WTC11 (cell line): ENCODE data around the gene PLXNC1. TPM values are rescaled to one million over a fixed set of nuclear protein-coding genes. Genes with fewer than 3 reads are reported as not detected.

ENCODE experiments used
- ATAC-seq: fragments of 200-7000 bp; cut with Tn5 transposase; 2 replicates; pipeline ENCODE4 v1.10.0; 2021; ENCODE audit warnings: mild to moderate bottlenecking, moderate library complexity
- CTCF ChIA-PET: fragments of 300-600 bp; sonication (Branson Sonifier 250); formaldehyde crosslinking; loops from one replicate; lab custom pipeline; 2021; ENCODE audit warnings: antibody characterized with exemption; lab: Charles Lee
- POLR2A ChIA-PET: fragments of 350-600 bp; sonication (Branson Sonifier 250); formaldehyde crosslinking; loops from one replicate; lab custom pipeline; 2021; ENCODE audit warnings: antibody characterized with exemption; lab: Charles Lee
- DNase-seq: peaks from one replicate; pipeline ENCODE4 v3.0.0; 2021; ENCODE audit warnings: low spot score
- H3K27ac Mint-ChIP-seq: 2 replicates; pipeline ENCODE4 v1.8.0; 2021; ENCODE audit warnings: mixed read lengths
- H3K27me3 Mint-ChIP-seq: 2 replicates; pipeline ENCODE4 v1.8.0; 2021; ENCODE audit warnings: low read depth, mild to moderate bottlenecking, moderate library complexity, mixed read lengths
- H3K36me3 Mint-ChIP-seq: 2 replicates; pipeline ENCODE4 v1.8.0; 2021; ENCODE audit warnings: mixed read lengths
- H3K4me1 Mint-ChIP-seq: 2 replicates; pipeline ENCODE4 v1.8.0; 2022; ENCODE audit warnings: mixed read lengths
- H3K4me3 Mint-ChIP-seq: 2 replicates; pipeline ENCODE4 v1.8.0; 2021; ENCODE audit warnings: mild to moderate bottlenecking, moderate library complexity, mixed read lengths
- H3K9me3 Mint-ChIP-seq: 2 replicates; pipeline ENCODE4 v1.8.0; 2021; ENCODE audit warnings: mixed read lengths
- ELF4 ChIP-seq: sonication (generic); formaldehyde crosslinking; IDR thresholded peaks from 2 replicates; pipeline ENCODE4 v1.8.1; 2022; ENCODE audit warnings: low read depth, mild to moderate bottlenecking, moderate library complexity, missing genetic modification reagents
- EMX1 ChIP-seq: fragments of 250-450 bp; sonication (Bioruptor Pico); IDR thresholded peaks from 2 replicates; pipeline ENCODE4 v1.8.0; 2021; ENCODE audit warnings: mild to moderate bottlenecking
- ETV6 ChIP-seq: sonication (generic); formaldehyde crosslinking; IDR thresholded peaks from 2 replicates; pipeline ENCODE4 v1.8.1; 2022; ENCODE audit warnings: mild to moderate bottlenecking, missing genetic modification reagents
- FOXP1 ChIP-seq: sonication (generic); formaldehyde crosslinking; IDR thresholded peaks from 2 replicates; pipeline ENCODE4 v1.8.0; 2022; ENCODE audit warnings: missing genetic modification reagents, mild to moderate bottlenecking, moderate library complexity, borderline replicate concordance
- GABPB1 ChIP-seq: sonication (generic); formaldehyde crosslinking; IDR thresholded peaks from 2 replicates; pipeline ENCODE4 v1.8.1; 2023; ENCODE audit warnings: mild to moderate bottlenecking, missing genetic modification reagents
- HMGA2 ChIP-seq: fragments of 250-450 bp; sonication (Bioruptor Pico); IDR thresholded peaks from 2 replicates; pipeline ENCODE4 v1.4.0; 2021; ENCODE audit warnings: mild to moderate bottlenecking, moderate library complexity
- IRF2 ChIP-seq: sonication (generic); formaldehyde crosslinking; IDR thresholded peaks from 2 replicates; pipeline ENCODE4 v1.8.0; 2022; ENCODE audit warnings: low read depth, missing genetic modification reagents, borderline replicate concordance
- JAZF1 ChIP-seq: fragments of 250-450 bp; sonication (Bioruptor Pico); IDR thresholded peaks from 2 replicates; pipeline ENCODE4 v1.9.0; 2021; ENCODE audit warnings: moderate library complexity, mild to moderate bottlenecking, inconsistent platforms
- JUN ChIP-seq: sonication (generic); formaldehyde crosslinking; IDR thresholded peaks from 2 replicates; pipeline ENCODE4 v1.8.0; 2023; ENCODE audit warnings: mild to moderate bottlenecking, missing genetic modification reagents
- KAT7 ChIP-seq: sonication (generic); formaldehyde crosslinking; IDR thresholded peaks from 2 replicates; pipeline ENCODE4 v1.8.1; 2023; ENCODE audit warnings: missing genetic modification reagents, mild to moderate bottlenecking, borderline replicate concordance
- NFE2L1 ChIP-seq: sonication (generic); formaldehyde crosslinking; IDR thresholded peaks from 2 replicates; pipeline ENCODE4 v1.8.1; 2023; ENCODE audit warnings: missing genetic modification reagents
- SMAD4 ChIP-seq: sonication (generic); formaldehyde crosslinking; IDR thresholded peaks from 2 replicates; pipeline ENCODE4 v1.8.0; 2022; ENCODE audit warnings: mild to moderate bottlenecking, missing genetic modification reagents
- TCF7 ChIP-seq: sonication (generic); formaldehyde crosslinking; IDR thresholded peaks from 2 replicates; pipeline ENCODE4 v1.8.0; 2022; ENCODE audit warnings: mild to moderate bottlenecking, low read depth, missing genetic modification reagents, moderate library complexity
- TEAD1 ChIP-seq: sonication (generic); formaldehyde crosslinking; IDR thresholded peaks from 2 replicates; pipeline ENCODE4 v1.8.0; 2022; ENCODE audit warnings: mild to moderate bottlenecking, missing genetic modification reagents
- TEAD4 ChIP-seq: sonication (generic); formaldehyde crosslinking; IDR thresholded peaks from 2 replicates; pipeline ENCODE4 v1.8.0; 2022; ENCODE audit warnings: mild to moderate bottlenecking, missing genetic modification reagents
- total RNA-seq: library from RNA; stranded (reverse); gene quantifications from 3 replicates; pipeline ENCODE4 v1.2.3, GENCODE V29; 2021
- TF ChIP-seq, protein P1 (sequence below): sonication (generic); formaldehyde crosslinking; IDR thresholded peaks from 2 replicates; pipeline ENCODE4 v1.8.0; 2022; ENCODE audit warnings: mild to moderate bottlenecking, missing genetic modification reagents
- TF ChIP-seq, protein P2 (sequence below): sonication (generic); formaldehyde crosslinking; IDR thresholded peaks from 2 replicates; pipeline ENCODE4 v1.8.1; 2023; ENCODE audit warnings: mild to moderate bottlenecking, moderate library complexity, missing genetic modification reagents
- TF ChIP-seq, protein P3 (sequence below): fragments of 200-600 bp; IDR thresholded peaks from 2 replicates; pipeline ENCODE4 v1.8.0; 2022; ENCODE audit warnings: antibody characterized with exemption

Gene PLXNC1
- total RNA-seq, 1 experiment from 2014 or later, result 3.1 TPM

GRCh38 chr12:94135896-94136295, 12.5 kb upstream of the PLXNC1 start:
- no peak overlapping the region for H3K4me3 Mint-ChIP-seq
- DNase-seq, result no peak
- no peak for TF ChIP-seq TEAD1
- no peak for TF ChIP-seq FOXP1 (CRISPR knock-in tag)
- TF ChIP-seq TCF7 (CRISPR knock-in tag), result no peak
- no peak for TF ChIP-seq HMGA2
- TF ChIP-seq GABPB1 (CRISPR knock-in tag), result no peak
- TF ChIP-seq KAT7 (CRISPR knock-in tag), result no peak
- TF ChIP-seq NFE2L1, result no peak
- no peak for TF ChIP-seq IRF2 (CRISPR knock-in tag)
- TF ChIP-seq, protein P1, sequence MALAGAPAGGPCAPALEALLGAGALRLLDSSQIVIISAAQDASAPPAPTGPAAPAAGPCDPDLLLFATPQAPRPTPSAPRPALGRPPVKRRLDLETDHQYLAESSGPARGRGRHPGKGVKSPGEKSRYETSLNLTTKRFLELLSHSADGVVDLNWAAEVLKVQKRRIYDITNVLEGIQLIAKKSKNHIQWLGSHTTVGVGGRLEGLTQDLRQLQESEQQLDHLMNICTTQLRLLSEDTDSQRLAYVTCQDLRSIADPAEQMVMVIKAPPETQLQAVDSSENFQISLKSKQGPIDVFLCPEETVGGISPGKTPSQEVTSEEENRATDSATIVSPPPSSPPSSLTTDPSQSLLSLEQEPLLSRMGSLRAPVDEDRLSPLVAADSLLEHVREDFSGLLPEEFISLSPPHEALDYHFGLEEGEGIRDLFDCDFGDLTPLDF (CRISPR knock-in tag), result no peak
- no peak for TF ChIP-seq SMAD4 (CRISPR knock-in tag)
- TF ChIP-seq JAZF1 (CRISPR knock-in tag), result no peak
- no peak for TF ChIP-seq EMX1 (CRISPR knock-in tag)
- no peak for TF ChIP-seq ELF4 (CRISPR knock-in tag)
- TF ChIP-seq, protein P2, sequence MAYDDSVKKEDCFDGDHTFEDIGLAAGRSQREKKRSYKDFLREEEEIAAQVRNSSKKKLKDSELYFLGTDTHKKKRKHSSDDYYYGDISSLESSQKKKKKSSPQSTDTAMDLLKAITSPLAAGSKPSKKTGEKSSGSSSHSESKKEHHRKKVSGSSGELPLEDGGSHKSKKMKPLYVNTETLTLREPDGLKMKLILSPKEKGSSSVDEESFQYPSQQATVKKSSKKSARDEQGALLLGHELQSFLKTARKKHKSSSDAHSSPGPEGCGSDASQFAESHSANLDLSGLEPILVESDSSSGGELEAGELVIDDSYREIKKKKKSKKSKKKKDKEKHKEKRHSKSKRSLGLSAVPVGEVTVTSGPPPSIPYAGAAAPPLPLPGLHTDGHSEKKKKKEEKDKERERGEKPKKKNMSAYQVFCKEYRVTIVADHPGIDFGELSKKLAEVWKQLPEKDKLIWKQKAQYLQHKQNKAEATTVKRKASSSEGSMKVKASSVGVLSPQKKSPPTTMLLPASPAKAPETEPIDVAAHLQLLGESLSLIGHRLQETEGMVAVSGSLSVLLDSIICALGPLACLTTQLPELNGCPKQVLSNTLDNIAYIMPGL (CRISPR knock-in tag), result no peak
- TF ChIP-seq, all 79 proteins: peak for 0
- POLR2A ChIA-PET, result interaction anchor here (0.7 kb wide), 1 partner anchor 242 kb away, joined by 3 read pairs; no protein-coding TSS in a partner anchor
- H3K27ac Mint-ChIP-seq, result no peak overlapping the region
- no peaks in the 10 kb centered on the region for H3K36me3 Mint-ChIP-seq
- ATAC-seq, result no peak
- no peaks in the 10 kb centered on the region for H3K4me1 Mint-ChIP-seq
- CTCF ChIA-PET, result interaction anchor here (0.6 kb wide), 1 partner anchor 12 kb away, joined by 3 read pairs; no protein-coding TSS in a partner anchor
- no peaks in the 10 kb centered on the region for H3K9me3 Mint-ChIP-seq
- H3K27me3 Mint-ChIP-seq, result no peaks in the 10 kb centered on the region; the same call in none of the 2 replicates

- no peaks in the 10 kb centered on the region for H3K9me3 Mint-ChIP-seq
- no peak for TF ChIP-seq FOXP1 (CRISPR knock-in tag)
- TF ChIP-seq, protein P3, sequence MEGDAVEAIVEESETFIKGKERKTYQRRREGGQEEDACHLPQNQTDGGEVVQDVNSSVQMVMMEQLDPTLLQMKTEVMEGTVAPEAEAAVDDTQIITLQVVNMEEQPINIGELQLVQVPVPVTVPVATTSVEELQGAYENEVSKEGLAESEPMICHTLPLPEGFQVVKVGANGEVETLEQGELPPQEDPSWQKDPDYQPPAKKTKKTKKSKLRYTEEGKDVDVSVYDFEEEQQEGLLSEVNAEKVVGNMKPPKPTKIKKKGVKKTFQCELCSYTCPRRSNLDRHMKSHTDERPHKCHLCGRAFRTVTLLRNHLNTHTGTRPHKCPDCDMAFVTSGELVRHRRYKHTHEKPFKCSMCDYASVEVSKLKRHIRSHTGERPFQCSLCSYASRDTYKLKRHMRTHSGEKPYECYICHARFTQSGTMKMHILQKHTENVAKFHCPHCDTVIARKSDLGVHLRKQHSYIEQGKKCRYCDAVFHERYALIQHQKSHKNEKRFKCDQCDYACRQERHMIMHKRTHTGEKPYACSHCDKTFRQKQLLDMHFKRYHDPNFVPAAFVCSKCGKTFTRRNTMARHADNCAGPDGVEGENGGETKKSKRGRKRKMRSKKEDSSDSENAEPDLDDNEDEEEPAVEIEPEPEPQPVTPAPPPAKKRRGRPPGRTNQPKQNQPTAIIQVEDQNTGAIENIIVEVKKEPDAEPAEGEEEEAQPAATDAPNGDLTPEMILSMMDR, result no peak
- no peak for TF ChIP-seq ETV6 (CRISPR knock-in tag)
- TF ChIP-seq TEAD4 (CRISPR knock-in tag), result no peak
- TF ChIP-seq, all 79 proteins: peak for 0
- 0 out of 2 replicates have a peak, but pooled peaks cover 1% of the 10 kb centered on the region for H3K4me1 Mint-ChIP-seq
- ATAC-seq, result peak; percentile 64
- H3K4me3 Mint-ChIP-seq, result no peak overlapping the region
- H3K27me3 Mint-ChIP-seq, result peaks cover 15% of the 10 kb centered on the region
- peak; percentile 20 for DNase-seq
- H3K27ac Mint-ChIP-seq, result no peak overlapping the region
- POLR2A ChIA-PET, result no interaction called here
- no peaks in the 10 kb centered on the region for H3K36me3 Mint-ChIP-seq
- CTCF ChIA-PET, result interaction anchor here (1.1 to 1.3 kb wide), 2 partner anchors 290 to 393 kb away, joined by 4 to 5 read pairs; no protein-coding TSS in a partner anchor
These were observed 8.6 kb upstream of the PLXNC1 start for GRCh38 chr12:94139816-94140215.

DNA sequence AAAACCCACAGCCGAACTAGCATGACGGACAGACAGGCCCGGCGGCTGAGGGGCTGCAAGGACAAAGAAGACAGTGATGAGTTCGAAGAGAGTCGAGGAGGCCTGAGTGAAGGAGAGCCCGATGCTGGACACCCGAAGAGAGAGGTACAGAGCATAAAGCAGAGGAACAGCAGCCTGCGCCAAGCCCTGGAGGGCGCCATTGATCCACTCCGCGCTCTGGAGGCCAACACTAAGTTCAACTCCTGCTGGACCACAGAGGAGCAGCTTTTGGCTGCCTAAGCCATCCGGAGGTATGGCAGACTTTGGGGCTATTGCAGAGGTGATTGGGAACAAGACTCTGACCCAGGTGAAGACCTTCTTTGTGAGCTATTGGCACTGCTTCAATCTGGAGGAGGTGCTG, 7.8 kb upstream of the PLXNC1 start:
- Mint-ChIP-seq H3K4me3 (no peak overlapping the region), H3K4me1 (peaks cover 6% of the 10 kb centered on the region; the same call in 1 of the 2 replicates), H3K9me3 (no peaks in the 10 kb centered on the region), H3K36me3 (no peaks in the 10 kb centered on the region), H3K27me3 (peaks cover 23% of the 10 kb centered on the region), H3K27ac (no peak overlapping the region)
- TF ChIP-seq, protein P3, result 0 out of 2 replicates have a peak, but pooled peaks have one; percentile 34
- TF ChIP-seq JUN (CRISPR knock-in tag), result no peak
- peak; percentile 69 for DNase-seq
- ChIA-PET CTCF (interaction anchor here (0.6 to 1.3 kb wide), 7 partner anchors 18 to 394 kb away, joined by 3 to 5 read pairs (median 4); no protein-coding TSS in a partner anchor), POLR2A (no interaction called here)
- ATAC-seq, result peak; percentile 94
